GM18508 (cell line): ENCODE results near the gene NTMT1.
A peak's percentile ranks its signal among the peaks of the same experiment; 100 is the strongest.
"Not testable (repeated sequence)": the region's sequence is repeated elsewhere in the genome, so short reads cannot be mapped to it uniquely, and the experiment has no call there.

Experiments
- ATAC-seq: cut with Tn5 transposase; IDR thresholded peaks from one replicate; pipeline ENCODE4 v1.9.1; 2021; ENCODE audit warnings: moderate number of reproducible peaks; ENCODE audit not compliant: insufficient read depth, unreplicated experiment

Gene NTMT1

DNA sequence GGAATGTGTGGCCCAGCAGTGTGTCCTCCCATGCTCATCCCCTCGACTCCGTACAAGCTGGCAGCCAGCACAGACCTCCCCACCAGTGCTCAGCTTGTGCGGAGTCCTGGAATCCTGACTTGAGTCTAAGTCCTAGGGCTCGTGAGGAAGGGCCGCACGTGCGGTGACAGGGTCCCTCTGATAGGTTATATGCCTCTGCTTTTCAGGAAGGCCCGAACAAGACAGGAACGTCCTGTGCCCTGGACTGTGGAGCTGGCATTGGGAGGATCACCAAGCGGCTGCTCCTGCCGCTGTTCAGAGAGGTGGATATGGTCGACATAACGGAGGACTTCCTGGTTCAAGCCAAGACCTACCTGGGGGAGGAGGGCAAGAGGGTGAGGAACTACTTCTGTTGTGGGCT is 7.9 kb downstream of the NTMT1 start:
- ATAC-seq: no peak

- no peak for ATAC-seq
Measured at GRCh38 chr9:129635099-129636065, 9.4 kb downstream of the NTMT1 start.

- ATAC-seq: not testable (repeated sequence)
Measured at GRCh38 chr9:129636343-129636742, 10.4 kb downstream of the NTMT1 start.

DNA sequence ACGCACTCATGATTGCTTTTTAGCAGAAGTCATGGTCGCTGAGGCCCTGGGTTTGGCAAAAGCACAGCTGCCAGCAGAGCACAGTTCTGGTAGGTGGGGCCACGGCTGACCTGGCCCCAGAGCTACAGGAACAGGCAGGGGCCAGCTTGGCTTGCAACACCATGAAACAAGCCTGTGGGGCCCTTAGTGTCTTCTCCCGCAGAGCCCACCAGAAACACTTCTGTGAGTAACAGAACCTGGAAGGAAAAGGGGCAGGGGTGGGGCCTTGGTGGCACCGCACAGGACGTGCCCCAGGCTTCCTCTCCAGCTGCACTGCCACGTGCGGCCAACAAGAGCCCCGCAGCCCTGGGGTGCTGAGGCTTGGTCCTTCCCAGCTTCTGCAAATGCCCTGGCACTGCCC is 11.1 kb downstream of the NTMT1 start:
- ATAC-seq: no peak

DNA sequence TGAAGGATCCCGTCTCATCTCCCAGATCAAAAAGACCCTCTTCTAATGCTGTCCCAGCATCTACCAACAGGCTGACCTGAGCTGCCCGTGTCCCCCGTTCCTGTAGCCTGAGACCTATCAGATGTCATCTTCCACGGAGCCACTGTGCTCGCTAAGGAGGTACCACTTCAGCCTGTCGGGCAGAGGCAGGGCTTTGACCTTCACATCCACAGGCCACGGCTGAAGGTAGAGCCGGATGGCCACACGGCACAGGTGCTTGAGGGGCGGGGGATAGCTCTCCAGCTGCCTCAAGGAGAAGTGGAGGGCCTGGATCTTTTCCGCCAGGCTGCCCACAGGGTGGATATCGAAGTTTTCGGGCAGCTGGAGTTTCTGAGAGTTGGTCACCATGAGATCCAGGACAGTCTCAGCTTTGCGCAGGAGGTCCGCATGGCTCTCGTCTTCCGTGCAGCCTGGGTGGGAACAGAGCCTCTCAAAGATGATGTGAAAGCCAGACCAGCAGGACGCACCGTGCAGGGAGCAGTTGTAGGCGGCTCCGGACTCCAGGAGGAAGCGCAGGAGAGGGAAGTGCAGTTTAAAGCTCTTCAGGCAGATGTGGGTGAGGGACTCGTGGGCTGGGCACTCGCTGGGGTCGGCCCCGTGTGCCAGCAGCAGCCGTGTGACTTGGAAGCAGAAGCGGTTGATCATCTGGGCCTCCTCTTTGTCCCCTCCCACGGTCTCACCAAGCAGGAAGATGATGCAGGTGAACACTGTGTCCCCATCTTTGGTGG is 11.9 kb downstream of the NTMT1 start:
- no peak for ATAC-seq

- ATAC-seq: no peak
Measured at GRCh38 chr9:129639034-129639630, 13.2 kb downstream of the NTMT1 start.

GRCh38 chr9:129639756-129640085 is 13.8 kb downstream of the NTMT1 start:
- no peak for ATAC-seq

DNA sequence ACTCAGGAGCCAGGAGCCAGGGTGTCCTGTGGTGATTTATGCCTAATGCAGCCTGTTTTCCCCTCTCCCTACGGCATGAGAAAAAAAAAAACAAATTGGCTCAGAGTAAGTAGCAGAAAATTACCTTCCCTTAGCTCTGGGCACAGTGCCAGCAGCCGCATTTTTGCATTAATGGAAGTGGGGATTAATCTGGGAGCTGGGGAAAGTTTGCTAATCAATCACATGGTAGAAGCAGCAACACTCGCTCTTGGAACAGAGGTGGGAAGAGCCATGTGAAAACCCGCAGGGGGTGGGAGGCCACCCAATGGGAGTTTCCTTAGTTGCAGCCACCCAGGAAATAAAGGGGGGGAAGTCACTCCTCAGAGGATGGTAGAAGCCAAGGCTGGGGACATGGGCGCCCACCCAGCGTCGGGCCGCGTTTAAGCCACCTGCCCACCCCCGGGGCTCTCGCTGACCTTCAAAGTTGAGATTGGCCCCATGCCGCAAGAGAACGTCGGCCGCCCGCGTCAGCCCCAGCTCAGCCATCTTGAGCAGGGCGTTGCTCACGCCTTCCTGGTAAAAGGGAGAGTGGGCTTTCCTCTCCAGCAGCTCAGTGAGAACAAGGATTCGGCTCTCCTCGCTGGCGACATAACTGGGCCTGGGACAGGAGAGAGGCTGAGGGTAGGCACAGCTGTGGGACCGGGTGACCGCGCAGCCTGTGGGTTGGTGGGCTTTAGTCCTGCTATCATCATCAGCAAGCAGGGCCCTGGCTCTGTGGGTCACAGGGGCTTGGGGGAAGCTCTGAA is 14.3 kb downstream of the NTMT1 start:
- ATAC-seq: no peak

- no peak for ATAC-seq
Measured at GRCh38 chr9:129640871-129641749, 15.1 kb downstream of the NTMT1 start.

DNA sequence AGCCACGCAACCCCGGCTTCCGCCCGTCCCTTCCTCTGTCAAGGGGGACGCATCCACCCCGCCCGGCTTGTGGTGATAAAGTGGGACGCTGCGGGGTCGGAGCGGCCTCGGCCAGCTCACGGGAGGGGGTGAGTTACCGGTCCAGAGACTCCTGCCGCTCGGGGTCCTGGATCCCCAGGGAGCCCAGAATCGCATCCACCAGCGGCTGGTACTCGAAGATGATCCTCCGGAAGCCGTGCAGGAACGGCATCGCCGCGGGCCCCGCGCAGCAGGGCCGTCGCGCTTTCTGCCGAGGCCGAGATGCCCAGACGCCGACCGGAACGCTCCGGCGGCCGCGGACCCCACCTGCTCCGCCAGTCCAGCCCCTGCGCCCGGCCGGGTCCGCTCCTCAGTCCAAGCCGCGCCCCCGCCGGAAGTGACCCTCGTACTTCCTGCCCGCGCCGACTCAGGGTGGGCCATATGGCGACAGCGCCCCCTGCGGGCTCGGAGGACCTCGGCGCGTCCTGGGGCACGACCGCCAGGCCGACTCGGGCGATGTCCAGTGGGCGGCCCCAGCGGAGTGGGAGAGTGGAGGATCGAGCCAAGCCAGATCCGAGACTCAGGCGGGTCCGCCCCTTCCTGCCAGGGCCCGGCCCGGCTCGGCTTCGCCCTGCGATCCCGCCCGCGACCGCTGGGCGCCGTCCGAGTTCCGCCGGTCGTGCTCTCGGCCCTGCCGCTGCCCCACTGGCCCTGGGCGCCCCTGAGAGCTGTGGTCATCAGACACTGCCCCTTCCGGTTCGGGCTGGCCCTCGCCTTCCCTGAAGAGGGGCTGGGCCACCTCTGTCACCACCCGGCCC is 16.0 kb downstream of the NTMT1 start, which contains the start of gene ASB6:
ASB6 (minus strand) TSS at position 402 of the 836 bp plus-strand sequence; CDS start at position 250, 152 bp downstream.
- peak; percentile 56 for ATAC-seq

GRCh38 chr9:129643706-129644105 is 17.7 kb downstream of the NTMT1 start:
- ATAC-seq: no peak

- no peak for ATAC-seq
Measured at GRCh38 chr9:129644365-129644764, 18.4 kb downstream of the NTMT1 start.

- ATAC-seq: no peak
Measured at GRCh38 chr9:129644902-129645301, 18.9 kb downstream of the NTMT1 start.

GRCh38 chr9:129646252-129646651 is 20.3 kb downstream of the NTMT1 start:
- no peak for ATAC-seq

DNA sequence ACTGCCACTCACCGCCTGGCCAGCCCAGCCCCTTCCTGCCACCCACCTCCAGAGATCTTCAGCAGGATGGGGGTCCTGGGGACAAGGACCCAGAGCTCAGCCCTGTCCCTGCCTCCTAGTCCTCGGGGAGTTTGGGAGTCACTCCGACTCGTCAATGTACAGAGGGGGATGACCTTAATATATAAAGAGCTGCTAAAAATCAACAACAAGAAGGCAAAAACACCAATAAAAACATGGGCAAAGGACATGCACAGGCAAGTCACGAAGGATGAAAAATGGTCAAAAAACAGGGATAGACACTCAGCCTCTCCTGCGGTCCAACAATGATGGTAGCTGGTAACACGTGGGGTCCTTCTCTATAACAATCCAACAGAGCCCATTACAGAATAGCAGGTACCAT is 20.7 kb downstream of the NTMT1 start:
- ATAC-seq: no peak

DNA sequence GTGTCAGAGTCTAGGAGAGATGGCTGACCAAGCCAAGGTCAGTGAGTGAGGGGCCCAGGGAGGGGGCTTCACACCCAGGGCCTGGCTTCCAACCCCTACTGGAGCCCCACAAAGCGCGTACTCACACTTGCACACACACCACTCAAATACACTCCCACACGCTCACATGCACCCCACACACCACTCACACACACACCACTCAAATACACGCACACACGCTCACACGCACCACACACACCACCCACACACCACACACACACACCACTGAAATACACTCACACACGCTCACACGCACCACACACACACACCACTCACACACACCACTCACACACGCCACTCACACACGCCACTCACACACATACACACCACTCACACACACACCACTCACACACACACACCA is 21.7 kb downstream of the NTMT1 start:
- ATAC-seq: no peak

GRCh38 chr9:129648092-129648763 is 22.3 kb downstream of the NTMT1 start:
- ATAC-seq: no peak

- ATAC-seq: no peak
Measured at GRCh38 chr9:129648764-129649115, 22.8 kb downstream of the NTMT1 start.
